ENCODE data around the gene C19orf47.

The C19orf47 gene

DNA sequence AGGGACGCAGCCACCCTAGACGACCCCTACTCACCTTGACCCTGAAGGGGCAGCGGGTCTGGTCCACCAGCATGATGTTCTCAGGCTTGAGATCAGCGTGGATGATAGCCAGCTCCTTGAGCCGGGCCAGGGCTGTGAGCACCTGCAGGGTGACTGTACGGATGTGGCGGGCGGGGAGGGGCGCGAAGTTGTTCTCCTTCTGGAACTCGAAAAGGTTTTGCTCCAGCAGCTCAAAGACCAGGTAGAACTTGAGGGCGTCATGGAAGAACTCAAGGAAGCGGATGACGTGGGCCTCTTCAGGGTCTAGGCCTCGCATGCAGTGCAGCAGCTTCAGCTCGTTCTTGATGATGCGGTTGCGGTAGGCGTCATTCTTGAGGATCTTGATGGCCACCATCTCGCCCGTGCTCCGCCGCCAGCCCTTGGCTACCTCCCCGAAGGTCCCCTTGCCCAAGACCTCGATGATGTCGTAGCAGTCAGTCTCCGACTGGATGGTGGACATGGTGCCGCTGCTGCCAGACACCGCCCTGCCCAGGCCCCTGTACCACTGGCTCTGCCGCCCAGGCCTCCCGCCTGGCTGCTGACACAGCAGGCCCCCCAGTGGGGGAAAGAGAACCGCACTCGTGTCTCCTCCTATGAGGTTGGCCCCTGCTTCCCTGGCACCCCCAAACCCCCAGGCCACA, 41.3 kb upstream of the C19orf47 start:
- TF ChIP-seq POLR2AphosphoS5 (IDR thresholded peaks at IDR 0.05; ENCODE audit: low read depth, low read length) (no peak), POLR2A (IDR thresholded peaks at IDR 0.05; ENCODE audit: low read depth, low read length) (no peak)
- no peak for DNase-seq (ENCODE audit: insufficient read length)

DNA sequence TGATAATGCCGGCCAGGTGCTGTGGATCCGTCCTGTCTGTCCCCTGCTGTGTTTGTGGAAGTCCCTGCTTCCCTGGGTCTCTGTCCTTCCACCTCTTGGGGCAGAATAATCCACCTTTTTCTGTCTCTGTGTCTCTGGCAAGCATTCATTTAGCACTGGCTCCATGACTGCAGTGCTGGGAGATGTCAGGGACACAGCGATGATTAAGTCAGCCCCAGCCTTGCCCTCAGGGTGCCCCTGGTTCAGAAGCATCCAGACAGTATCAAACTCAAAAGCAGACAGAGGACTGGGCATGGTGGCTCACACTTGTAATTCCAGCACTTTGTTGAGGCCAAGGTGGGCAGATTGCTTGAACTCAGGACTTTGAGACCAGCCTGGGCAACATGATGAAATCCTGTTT, 40.3 kb upstream of the C19orf47 start:
- DNase-seq (ENCODE audit: insufficient read length): no peak
- no peak for FAIRE-seq
- TF ChIP-seq TAF1 (IDR thresholded peaks at IDR 0.05; ENCODE audit: borderline replicate concordance, low read depth, low read length): no peak
- no peak for TF ChIP-seq POLR2AphosphoS5 (IDR thresholded peaks at IDR 0.05; ENCODE audit: low read depth, low read length)

More for the DNA sequence above, 41.3 kb upstream of the C19orf47 start:
- no peak for FAIRE-seq

DNA sequence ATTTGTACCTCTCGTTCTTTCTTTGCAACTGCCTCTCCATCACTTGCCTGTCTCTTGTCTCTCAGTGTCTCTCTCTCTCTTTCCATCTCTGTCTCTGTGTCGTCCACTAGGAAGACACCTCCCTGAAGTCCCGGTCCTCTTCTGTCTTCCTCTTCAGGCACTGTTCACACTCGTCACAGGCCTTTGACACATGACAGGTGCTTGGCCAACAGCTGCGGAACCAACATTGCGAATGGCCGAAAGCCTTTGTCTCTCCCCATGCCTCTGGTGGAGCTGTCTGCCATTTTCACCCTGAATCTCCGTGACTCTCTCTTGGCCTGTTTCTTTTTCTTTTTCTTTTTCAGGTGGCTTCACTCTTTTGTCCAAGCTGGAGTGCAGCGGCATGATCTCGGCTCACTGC, 39.0 kb upstream of the C19orf47 start:
- no peak for FAIRE-seq
- TF ChIP-seq TAF1 (IDR thresholded peaks at IDR 0.05; ENCODE audit: borderline replicate concordance, low read depth, low read length) (no peak), POLR2AphosphoS5 (IDR thresholded peaks at IDR 0.05; ENCODE audit: low read depth, low read length) (no peak), POLR2A (IDR thresholded peaks at IDR 0.05; ENCODE audit: low read depth, low read length) (no peak)
- DNase-seq (ENCODE audit: insufficient read length): no peak

DNA sequence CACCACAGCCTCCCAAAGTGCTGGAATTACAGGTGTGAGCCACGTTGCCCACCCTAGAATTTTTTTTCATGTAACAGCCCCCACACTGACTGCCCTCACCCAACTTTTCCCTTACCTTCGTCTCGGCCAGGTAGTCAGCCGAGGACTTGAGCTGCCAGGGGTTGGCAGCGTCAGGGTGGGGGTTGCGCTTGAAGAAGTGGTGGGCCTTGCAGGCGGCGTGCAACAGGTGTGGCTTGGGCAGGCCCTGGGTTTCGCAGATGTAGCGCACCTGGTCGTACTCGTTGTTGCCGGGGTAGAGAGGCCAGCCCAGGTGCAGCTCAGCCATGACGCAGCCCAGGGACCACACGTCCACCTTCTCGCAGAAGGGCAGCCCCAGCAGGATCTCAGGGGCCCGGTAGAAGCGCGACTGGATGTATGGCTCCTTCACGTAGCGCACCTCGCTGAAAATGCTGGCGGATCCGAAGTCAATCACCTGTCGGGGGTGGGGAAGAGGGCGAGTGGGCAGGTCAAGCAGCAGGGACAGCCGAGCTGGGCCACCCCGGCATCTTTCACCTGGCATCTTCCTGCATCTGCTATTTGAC, 35.6 kb upstream of the C19orf47 start:
- no peak for FAIRE-seq

DNA sequence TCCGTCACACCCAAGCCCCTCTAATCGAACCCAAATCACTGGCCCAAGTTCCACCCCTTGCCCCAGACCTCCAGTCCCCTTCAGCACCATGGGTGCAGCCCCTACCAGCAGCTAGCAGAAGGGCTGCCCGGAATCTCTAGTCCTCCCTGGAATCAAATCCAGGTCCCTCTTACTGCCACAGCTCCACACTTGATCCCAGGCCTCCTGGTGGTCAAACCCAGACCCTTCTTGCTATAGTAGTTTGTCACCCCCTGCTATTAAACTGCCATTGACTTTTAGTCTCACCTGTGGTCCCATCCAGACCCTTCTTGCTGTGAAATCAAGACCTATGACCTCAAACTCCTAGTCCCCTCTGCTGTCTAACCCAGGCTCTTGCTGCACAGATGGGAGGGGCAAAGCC, 33.1 kb upstream of the C19orf47 start:
- FAIRE-seq (no peak), DNase-seq (ENCODE audit: insufficient read length) (no peak)
- no peak for TF ChIP-seq POLR2A (IDR thresholded peaks at IDR 0.05; ENCODE audit: low read depth, low read length)
- TF ChIP-seq POLR2AphosphoS5 (IDR thresholded peaks at IDR 0.05; ENCODE audit: low read depth, low read length): no peak
- TF ChIP-seq TAF1 (IDR thresholded peaks at IDR 0.05; ENCODE audit: borderline replicate concordance, low read depth, low read length): no peak

More for the DNA sequence above, 35.6 kb upstream of the C19orf47 start:
- no peak for DNase-seq (ENCODE audit: insufficient read length)
- TF ChIP-seq POLR2AphosphoS5 (IDR thresholded peaks at IDR 0.05; ENCODE audit: low read depth, low read length) (no peak), TAF1 (IDR thresholded peaks at IDR 0.05; ENCODE audit: borderline replicate concordance, low read depth, low read length) (no peak), POLR2A (IDR thresholded peaks at IDR 0.05; ENCODE audit: low read depth, low read length) (no peak)

DNA sequence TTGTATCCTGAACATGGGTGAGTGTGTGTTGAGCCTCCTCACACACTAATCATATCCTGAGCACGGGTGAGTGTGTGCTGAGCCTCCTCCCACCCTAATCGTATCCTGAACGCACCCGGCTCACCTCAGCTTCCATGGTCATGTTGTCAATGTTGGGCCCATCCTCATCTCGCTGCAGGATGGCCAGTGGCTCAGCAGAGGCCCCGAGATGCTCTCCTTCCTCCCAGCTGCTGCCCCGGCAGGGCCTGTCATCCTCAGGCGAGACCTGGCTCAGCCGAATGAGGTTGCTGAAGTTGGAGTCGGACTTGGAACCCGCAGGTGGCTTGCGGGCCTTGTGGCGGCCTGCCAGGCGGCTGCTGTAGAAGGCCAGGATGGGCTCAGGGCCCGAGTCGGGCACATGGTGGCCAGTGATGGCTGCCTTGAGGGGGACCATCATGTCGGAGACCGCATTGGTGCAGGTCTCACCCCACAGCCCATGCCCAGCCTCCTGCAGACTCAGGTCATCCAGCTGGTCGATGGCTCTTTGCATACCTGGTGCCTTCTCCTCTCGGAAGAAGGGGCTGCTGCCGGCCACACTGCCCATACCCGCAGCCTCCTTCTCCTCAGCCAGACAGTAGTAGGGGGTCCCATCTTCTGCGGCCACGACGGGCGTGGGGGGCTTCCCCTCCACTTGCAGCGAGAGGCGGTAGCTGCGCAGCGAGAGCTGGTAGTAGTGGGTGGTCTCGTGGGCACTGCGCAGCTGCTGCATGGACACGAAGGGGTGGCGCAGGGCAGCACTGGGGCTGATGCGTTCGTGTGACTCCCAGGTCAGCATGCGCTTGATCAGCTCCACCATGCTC, 32.2 kb upstream of the C19orf47 start:
- DNase-seq (ENCODE audit: insufficient read length) (no peak), FAIRE-seq (no peak)
- TF ChIP-seq POLR2A (IDR thresholded peaks at IDR 0.05; ENCODE audit: low read depth, low read length) (no peak), POLR2AphosphoS5 (IDR thresholded peaks at IDR 0.05; ENCODE audit: low read depth, low read length) (no peak), TAF1 (IDR thresholded peaks at IDR 0.05; ENCODE audit: borderline replicate concordance, low read depth, low read length) (no peak)

DNA sequence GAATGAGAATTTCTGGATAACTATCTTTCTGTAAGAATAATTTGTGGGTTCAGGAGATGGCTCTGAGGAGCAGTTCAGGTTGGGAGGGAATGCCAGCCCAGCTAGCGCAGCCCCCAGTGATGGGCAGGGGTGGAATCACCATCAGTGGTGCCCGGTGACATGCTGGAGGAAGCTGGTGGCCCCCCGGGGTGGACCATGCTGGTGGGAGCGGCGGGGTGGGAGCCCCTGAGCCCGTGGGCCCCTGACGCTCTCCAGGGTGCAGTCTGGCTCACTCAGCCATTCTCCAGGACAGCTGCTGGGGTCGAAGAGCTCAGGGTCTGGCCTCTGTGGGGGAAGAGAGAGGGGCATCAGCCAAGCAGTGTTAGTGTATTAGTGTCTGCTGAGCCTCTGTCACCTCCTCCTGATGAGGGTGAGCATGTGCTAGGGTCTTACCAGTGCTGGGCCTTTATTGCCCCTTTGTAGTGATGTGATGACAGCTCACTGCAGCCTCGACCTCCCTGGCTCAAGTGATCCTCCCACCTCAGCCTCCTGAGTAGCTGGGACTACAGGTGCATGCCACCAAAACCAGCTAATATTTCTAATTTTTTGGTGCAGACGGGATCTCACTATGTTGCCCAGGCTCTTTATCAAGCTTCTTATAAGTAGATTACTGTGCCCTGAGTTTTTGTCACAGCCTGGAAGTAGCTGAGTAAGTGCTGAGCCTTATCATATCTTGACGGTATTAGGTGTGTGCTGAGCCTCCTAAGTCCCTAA, 31.4 kb upstream of the C19orf47 start:
- no peak for TF ChIP-seq POLR2AphosphoS5 (IDR thresholded peaks at IDR 0.05; ENCODE audit: low read depth, low read length)
- no peak for TF ChIP-seq TAF1 (IDR thresholded peaks at IDR 0.05; ENCODE audit: borderline replicate concordance, low read depth, low read length)
- no peak for TF ChIP-seq POLR2A (IDR thresholded peaks at IDR 0.05; ENCODE audit: low read depth, low read length)
- DNase-seq (ENCODE audit: insufficient read length) (no peak), FAIRE-seq (no peak)

DNA sequence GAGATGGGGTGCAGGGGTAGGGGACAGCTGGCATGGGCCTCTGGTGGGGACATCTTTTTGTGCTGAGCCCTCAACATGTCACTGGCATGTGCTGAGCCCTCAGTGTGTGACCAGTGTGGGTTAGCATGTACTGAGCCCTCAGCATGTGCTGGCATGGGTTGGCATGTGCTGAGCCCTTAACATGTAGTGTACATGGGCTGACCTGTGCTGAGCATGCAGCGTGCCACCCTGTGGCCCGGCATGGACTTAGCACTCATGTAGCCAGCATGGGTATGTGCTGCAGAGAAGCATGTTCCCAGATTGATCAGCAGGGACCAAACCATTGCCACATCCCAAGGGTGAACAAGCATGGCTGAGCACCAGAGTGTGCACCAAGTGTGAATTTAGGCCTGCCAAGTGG, 30.3 kb upstream of the C19orf47 start:
- FAIRE-seq (no peak), DNase-seq (ENCODE audit: insufficient read length) (no peak)
- no peak for TF ChIP-seq TAF1 (IDR thresholded peaks at IDR 0.05; ENCODE audit: borderline replicate concordance, low read depth, low read length)
- no peak for TF ChIP-seq POLR2A (IDR thresholded peaks at IDR 0.05; ENCODE audit: low read depth, low read length)
- TF ChIP-seq POLR2AphosphoS5 (IDR thresholded peaks at IDR 0.05; ENCODE audit: low read depth, low read length): no peak

DNA sequence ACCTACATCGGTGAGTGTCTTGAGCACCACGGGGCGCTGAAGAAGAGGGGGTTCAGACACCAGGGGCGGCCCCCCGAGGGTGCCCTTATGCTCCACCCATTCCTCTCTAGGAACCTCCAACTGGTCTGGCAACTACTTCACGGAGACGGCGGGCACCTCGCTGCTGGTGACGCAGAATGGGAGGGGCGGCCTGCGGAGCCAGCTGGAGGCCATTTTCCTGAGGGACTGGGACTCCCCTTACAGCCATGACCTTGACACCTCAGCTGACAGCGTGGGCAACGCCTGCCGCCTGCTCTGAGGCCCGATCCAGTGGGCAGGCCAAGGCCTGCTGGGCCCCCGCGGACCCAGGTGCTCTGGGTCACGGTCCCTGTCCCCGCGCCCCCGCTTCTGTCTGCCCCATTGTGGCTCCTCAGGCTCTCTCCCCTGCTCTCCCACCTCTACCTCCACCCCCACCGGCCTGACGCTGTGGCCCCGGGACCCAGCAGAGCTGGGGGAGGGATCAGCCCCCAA, 29.7 kb upstream of the C19orf47 start:
- TF ChIP-seq TAF1 (IDR thresholded peaks at IDR 0.05; ENCODE audit: borderline replicate concordance, low read depth, low read length) (no peak), POLR2A (IDR thresholded peaks at IDR 0.05; ENCODE audit: low read depth, low read length) (no peak)
- FAIRE-seq (no peak), DNase-seq (ENCODE audit: insufficient read length) (no peak)

DNA sequence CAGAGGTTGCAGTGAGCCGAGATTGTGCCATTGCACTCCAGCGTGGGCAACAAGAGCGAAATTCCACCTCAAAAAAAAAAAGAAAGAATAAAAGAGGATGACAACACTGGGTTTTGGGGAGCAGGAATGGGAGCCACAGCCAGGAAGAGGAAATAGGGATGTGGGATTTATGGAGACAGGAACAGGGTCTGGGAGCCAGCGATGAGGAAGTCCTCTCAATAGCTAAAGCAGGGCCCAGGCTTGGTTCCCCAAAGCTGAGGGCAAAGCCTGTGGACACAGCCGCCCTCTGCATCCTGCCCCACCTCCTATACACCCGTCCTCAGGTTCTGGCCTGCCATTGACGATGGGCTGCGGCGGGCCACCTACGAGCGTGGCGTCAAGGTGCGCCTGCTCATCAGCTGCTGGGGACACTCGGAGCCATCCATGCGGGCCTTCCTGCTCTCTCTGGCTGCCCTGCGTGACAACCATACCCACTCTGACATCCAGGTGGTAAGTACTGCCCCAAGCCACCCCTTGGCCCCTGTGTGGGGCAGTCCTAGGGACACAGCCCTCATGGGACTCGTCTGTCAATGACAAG, 28.2 kb upstream of the C19orf47 start:
- no peak for FAIRE-seq
- TF ChIP-seq POLR2A (IDR thresholded peaks at IDR 0.05; ENCODE audit: low read depth, low read length) (no peak), POLR2AphosphoS5 (IDR thresholded peaks at IDR 0.05; ENCODE audit: low read depth, low read length) (no peak), TAF1 (IDR thresholded peaks at IDR 0.05; ENCODE audit: borderline replicate concordance, low read depth, low read length) (no peak)
- no peak for DNase-seq (ENCODE audit: insufficient read length)

DNA sequence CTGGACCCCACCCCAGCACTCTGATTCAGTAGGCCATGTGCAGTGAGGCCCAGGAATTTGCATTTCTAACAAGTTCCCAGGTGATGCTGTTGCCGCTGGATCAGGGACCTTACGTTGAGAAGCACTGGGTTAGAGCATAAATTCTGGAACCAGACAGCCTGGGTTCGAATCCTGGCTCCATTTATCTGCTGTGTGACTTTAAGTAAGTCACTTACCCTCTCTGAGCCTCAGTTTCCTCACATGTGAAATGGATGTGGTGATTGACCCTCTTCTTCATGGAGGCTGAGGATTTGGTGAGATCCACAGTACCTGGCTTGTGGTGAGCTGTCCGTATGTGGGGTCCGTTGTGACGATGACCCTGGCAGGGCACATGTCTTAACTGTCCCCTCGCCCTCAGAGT, 25.9 kb upstream of the C19orf47 start:
- no peak for DNase-seq (ENCODE audit: insufficient read length)
- FAIRE-seq: no peak
- TF ChIP-seq POLR2A (IDR thresholded peaks at IDR 0.05; ENCODE audit: low read depth, low read length) (no peak), POLR2AphosphoS5 (IDR thresholded peaks at IDR 0.05; ENCODE audit: low read depth, low read length) (no peak)
